Panc1 (cell line): Measurements from ENCODE around the gene UCN3. TPM values are rescaled to one million over a fixed set of nuclear protein-coding genes. Genes with fewer than 3 reads are reported as not detected.

ENCODE experiments used
- ATAC-seq: fragments of 200-7000 bp; cut with Tn5 transposase; 2 replicates; pipeline ENCODE4 v1.9.1; 2020; ENCODE audit warnings: mild to moderate bottlenecking, moderate library complexity
- Bru-seq: library from RNA; stranded (reverse); fragments of 400-500 nt; gene quantifications from one replicate; lab custom pipeline; 2021; lab: Mats Ljungman, UMichigan
- BruChase-seq, 2 experiments: library from RNA; stranded (reverse); fragments of 400-500 nt; gene quantifications; one replicate each; lab custom pipeline; 2021; lab: Mats Ljungman, UMichigan
- BruUV-seq: library from RNA; stranded (reverse); fragments of 400-500 nt; replicated peaks from 2 replicates; lab custom pipeline; 2021; lab: Mats Ljungman, UMichigan
- CTCF ChIA-PET: fragments of 300-600 bp; sonication (Branson Sonifier 250); formaldehyde crosslinking; loops from one replicate; lab custom pipeline; 2022; ENCODE audit warnings: antibody characterized with exemption; lab: Charles Lee
- POLR2A ChIA-PET: fragments of 300-600 bp; sonication (Branson Sonifier 250); formaldehyde crosslinking; loops from one replicate; lab custom pipeline; 2022; ENCODE audit warnings: antibody characterized with exemption; lab: Charles Lee
- DNase-seq: peaks from one replicate; pipeline ENCODE4 v3.0.0-alpha.2; 2010; ENCODE audit warnings: low read depth, low spot score
- H3K27ac ChIP-seq: 2 replicates; pipeline ENCODE4 v1.5.1; 2011; ENCODE audit warnings: mild to moderate bottlenecking, low read length, inconsistent platforms
- H3K27me3 ChIP-seq: fragments of 200-500 bp; sonication (Bioruptor generic); 2 replicates; pipeline ENCODE4 v1.6.0; 2014; ENCODE audit warnings: low read length, inconsistent platforms; ENCODE audit not compliant: control insufficient read depth, insufficient read depth
- H3K36me3 ChIP-seq: fragments of 200-500 bp; sonication (Bioruptor generic); 2 replicates; pipeline ENCODE4 v1.5.1; 2014; ENCODE audit warnings: inconsistent platforms, mild to moderate bottlenecking, low read length, moderate library complexity; ENCODE audit not compliant: control insufficient read depth, insufficient read depth
- H3K4me1 ChIP-seq: 2 replicates; pipeline ENCODE4 v1.5.1; 2011; ENCODE audit warnings: inconsistent platforms, mild to moderate bottlenecking, low read length, moderate library complexity; ENCODE audit not compliant: control insufficient read depth, insufficient read depth
- H3K4me3 ChIP-seq, 2 experiments: 2 replicates each; pipeline ENCODE4 v1.5.1; 2011 to 2012; ENCODE audit warnings: low read depth in 2 of 2, low read length in 2 of 2, mild to moderate bottlenecking in 2 of 2, inconsistent platforms in 1 of 2, moderate library complexity in 1 of 2
- H3K9me3 ChIP-seq: fragments of 200-500 bp; sonication (Bioruptor generic); 2 replicates; pipeline ENCODE4 v1.5.1; 2014; ENCODE audit warnings: low read depth, mild to moderate bottlenecking, inconsistent platforms, low read length, moderate library complexity; ENCODE audit not compliant: control insufficient read depth, insufficient read depth
- POLR2AphosphoS5 ChIP-seq: IDR thresholded peaks from 2 replicates; pipeline ENCODE4 v1.6.1; 2012; ENCODE audit warnings: mild to moderate bottlenecking, low read depth, low read length, moderate library complexity
- SIN3A ChIP-seq: IDR thresholded peaks from 2 replicates; pipeline ENCODE4 v1.6.1; 2012; ENCODE audit warnings: low read depth, mild to moderate bottlenecking, low read length, moderate library complexity, borderline replicate concordance; ENCODE audit not compliant: insufficient read depth
- TCF7L2 ChIP-seq: IDR thresholded peaks from 2 replicates; pipeline ENCODE4 v1.6.1; 2011; ENCODE audit warnings: mild to moderate bottlenecking, low read depth, low read length, inconsistent platforms
- in situ Hi-C: cut with HindIII; loops from 2 replicates; pipeline ENCODE4 v1.10.0; 2016; ENCODE audit warnings: low sequenced_read_pairs, low pct_unique_long_range_greater_than_20kb
- intact Hi-C: fragments of 100-400 bp; cut with micrococcal nuclease; formaldehyde crosslinking; loops from one replicate; pipeline ENCODE4 v1.10.0; 2022; ENCODE audit not compliant: unreplicated experiment
- long read RNA-seq: library from polyadenylated mRNA; unstranded; transcript quantifications from one replicate; pipeline ENCODE4 v2.0.0, GENCODE V29; 2021; ENCODE audit not compliant: unreplicated experiment
- polyA plus RNA-seq: library from polyadenylated mRNA; unstranded; fragments of >200 nt; gene quantifications from one replicate; pipeline ENCODE4 v1.2.1, GENCODE V29; 2012; ENCODE audit warnings: missing spikeins; ENCODE audit not compliant: insufficient read length
- total RNA-seq: library from RNA; stranded (reverse); gene quantifications from one replicate; pipeline ENCODE4 v1.2.1, GENCODE V29; 2021; ENCODE audit not compliant: unreplicated experiment
- TF ChIP-seq, protein P1 (sequence below), 2 experiments: IDR thresholded peaks; 2 replicates each; pipeline ENCODE4 v1.6.1; 2011 to 2012; ENCODE audit warnings: low read depth in 2 of 2, control low read depth in 1 of 2, low read length in 1 of 2, mild to moderate bottlenecking in 1 of 2, moderate library complexity in 1 of 2; ENCODE audit not compliant: insufficient read depth in 1 of 2
- TF ChIP-seq, protein P2 (sequence below): fragments of 450-650 bp; IDR thresholded peaks from 2 replicates; pipeline ENCODE4 v1.5.1; 2017; ENCODE audit warnings: mild to moderate bottlenecking

UCN3 gene, protein sequence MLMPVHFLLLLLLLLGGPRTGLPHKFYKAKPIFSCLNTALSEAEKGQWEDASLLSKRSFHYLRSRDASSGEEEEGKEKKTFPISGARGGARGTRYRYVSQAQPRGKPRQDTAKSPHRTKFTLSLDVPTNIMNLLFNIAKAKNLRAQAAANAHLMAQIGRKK
- total RNA-seq = not detected
- not detected for polyA plus RNA-seq
- not detected for Bru-seq, nascent RNA
- not detected for BruChase-seq, experiment 1, labeled RNA remaining after a 2-hour chase
- BruChase-seq, experiment 2, labeled RNA remaining after a 6-hour chase = not detected
- long read RNA-seq = 0 reads

DNA sequence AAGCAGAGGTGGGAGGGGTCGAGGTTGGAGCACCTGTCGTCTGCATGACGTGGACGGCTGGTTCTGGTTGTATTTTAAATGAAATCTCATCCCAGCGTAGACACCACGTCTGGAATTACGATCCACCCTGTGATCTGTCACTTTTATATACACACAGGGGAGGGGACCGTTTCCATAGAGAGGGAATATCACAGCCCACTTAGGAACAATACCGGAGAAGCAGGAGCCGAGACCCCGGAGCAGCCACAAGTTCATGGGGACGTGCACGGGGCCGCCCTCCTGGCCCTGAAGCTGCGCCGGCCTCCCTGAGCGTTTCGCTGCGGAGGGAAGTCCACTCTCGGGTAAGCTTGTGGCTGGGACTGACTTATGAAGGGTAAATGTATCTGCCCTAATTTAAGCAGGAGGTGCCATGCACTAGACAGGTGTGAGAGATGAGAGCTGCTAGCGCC lies at the start of gene UCN3:
TSS of gene UCN3 (plus strand) at position 77 of the 449 bp plus-strand sequence. CDS start 8,755 bp downstream, outside the sequence.
- intact Hi-C loops (no loop called here), in situ Hi-C loops (no loop called here)
- no peaks in the 10 kb centered on the region; the same call in 1 of the 2 replicates for H3K27me3 ChIP-seq
- BruUV-seq = no TSS peak
- DNase-seq = no peak
- no peak within 1 kb of the TSS for H3K27ac ChIP-seq
- H3K9me3 ChIP-seq = no peaks in the 10 kb centered on the region
- TF ChIP-seq, protein P1, sequence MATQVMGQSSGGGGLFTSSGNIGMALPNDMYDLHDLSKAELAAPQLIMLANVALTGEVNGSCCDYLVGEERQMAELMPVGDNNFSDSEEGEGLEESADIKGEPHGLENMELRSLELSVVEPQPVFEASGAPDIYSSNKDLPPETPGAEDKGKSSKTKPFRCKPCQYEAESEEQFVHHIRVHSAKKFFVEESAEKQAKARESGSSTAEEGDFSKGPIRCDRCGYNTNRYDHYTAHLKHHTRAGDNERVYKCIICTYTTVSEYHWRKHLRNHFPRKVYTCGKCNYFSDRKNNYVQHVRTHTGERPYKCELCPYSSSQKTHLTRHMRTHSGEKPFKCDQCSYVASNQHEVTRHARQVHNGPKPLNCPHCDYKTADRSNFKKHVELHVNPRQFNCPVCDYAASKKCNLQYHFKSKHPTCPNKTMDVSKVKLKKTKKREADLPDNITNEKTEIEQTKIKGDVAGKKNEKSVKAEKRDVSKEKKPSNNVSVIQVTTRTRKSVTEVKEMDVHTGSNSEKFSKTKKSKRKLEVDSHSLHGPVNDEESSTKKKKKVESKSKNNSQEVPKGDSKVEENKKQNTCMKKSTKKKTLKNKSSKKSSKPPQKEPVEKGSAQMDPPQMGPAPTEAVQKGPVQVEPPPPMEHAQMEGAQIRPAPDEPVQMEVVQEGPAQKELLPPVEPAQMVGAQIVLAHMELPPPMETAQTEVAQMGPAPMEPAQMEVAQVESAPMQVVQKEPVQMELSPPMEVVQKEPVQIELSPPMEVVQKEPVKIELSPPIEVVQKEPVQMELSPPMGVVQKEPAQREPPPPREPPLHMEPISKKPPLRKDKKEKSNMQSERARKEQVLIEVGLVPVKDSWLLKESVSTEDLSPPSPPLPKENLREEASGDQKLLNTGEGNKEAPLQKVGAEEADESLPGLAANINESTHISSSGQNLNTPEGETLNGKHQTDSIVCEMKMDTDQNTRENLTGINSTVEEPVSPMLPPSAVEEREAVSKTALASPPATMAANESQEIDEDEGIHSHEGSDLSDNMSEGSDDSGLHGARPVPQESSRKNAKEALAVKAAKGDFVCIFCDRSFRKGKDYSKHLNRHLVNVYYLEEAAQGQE (IDR thresholded peaks at IDR 0.05; ENCODE audit: insufficient read depth in 1 of 2, low read depth in 2 of 2, low read length in 1 of 2) = no peak
- TF ChIP-seq POLR2AphosphoS5 (no peak), SIN3A (no peak), TCF7L2 (no peak)
- TF ChIP-seq, protein P2, sequence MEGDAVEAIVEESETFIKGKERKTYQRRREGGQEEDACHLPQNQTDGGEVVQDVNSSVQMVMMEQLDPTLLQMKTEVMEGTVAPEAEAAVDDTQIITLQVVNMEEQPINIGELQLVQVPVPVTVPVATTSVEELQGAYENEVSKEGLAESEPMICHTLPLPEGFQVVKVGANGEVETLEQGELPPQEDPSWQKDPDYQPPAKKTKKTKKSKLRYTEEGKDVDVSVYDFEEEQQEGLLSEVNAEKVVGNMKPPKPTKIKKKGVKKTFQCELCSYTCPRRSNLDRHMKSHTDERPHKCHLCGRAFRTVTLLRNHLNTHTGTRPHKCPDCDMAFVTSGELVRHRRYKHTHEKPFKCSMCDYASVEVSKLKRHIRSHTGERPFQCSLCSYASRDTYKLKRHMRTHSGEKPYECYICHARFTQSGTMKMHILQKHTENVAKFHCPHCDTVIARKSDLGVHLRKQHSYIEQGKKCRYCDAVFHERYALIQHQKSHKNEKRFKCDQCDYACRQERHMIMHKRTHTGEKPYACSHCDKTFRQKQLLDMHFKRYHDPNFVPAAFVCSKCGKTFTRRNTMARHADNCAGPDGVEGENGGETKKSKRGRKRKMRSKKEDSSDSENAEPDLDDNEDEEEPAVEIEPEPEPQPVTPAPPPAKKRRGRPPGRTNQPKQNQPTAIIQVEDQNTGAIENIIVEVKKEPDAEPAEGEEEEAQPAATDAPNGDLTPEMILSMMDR = no peak
- no peak for ATAC-seq
- ChIA-PET POLR2A (no interaction called here), CTCF (no interaction called here)
- H3K36me3 ChIP-seq = no peaks in the 10 kb centered on the region
- no peaks in the 10 kb centered on the region for H3K4me1 ChIP-seq
- no peak within 1 kb of the TSS for H3K4me3 ChIP-seq

DNA sequence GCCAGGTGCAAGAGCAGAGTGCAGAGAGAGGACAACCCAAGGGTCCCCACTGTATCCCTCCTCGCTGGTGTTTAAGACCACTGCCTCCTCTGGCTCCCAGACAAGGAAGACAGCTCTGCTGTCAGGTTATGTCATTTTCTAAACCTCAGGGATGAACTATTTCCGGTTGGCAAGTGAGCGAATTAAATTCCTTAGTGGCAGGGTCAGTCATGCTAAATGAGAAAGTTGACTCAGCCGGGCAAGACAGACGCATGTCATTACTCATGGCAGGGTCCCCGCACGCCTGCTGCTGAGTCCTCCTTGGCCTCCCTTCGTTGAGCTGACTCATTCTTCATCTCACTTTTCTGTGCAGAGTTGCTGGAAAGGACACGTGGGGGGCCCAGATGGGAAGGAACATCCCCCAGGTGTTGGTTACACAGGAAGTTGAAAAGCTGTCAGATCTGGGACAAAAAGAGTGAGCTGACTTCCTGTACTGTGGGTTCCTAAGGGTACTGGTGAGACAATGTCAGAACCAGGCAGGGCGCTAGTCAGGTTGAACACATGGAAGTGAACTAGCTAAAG lies 47.1 kb upstream of the UCN3 start:
- ChIA-PET POLR2A (no interaction called here), CTCF (no interaction called here)
- ATAC-seq = no peak
- Histone ChIP-seq H3K27me3 (no peaks in the 10 kb centered on the region), H3K9me3 (no peaks in the 10 kb centered on the region), H3K4me3 (no peak overlapping the region), H3K36me3 (no peaks in the 10 kb centered on the region), H3K4me1 (no peaks in the 10 kb centered on the region), H3K27ac (no peak overlapping the region)
- intact Hi-C loops = no loop called here
- TF ChIP-seq, protein P2 = no peak
- TF ChIP-seq POLR2AphosphoS5 = no peak
- TF ChIP-seq, protein P1 (IDR thresholded peaks at IDR 0.05; ENCODE audit: insufficient read depth in 1 of 2, low read depth in 2 of 2, low read length in 1 of 2) = no peak
- TF ChIP-seq TCF7L2 = no peak
- no peak for TF ChIP-seq SIN3A
- in situ Hi-C loops = no loop called here
- no TSS peak for BruUV-seq
- DNase-seq = peak; percentile 20
